Neural progenitor cell (in vitro differentiated cells): ENCODE measurements around the gene RET. TPM values are rescaled to one million over a fixed set of nuclear protein-coding genes. Genes with fewer than 3 reads are reported as not detected.

Experiments used
- DNase-seq: peaks from one replicate; pipeline ENCODE4 v3.0.0-alpha.2; 2016; ENCODE audit warnings: low spot score
- H2AFZ ChIP-seq: fragments of 200-600 bp; sonication (generic); replicated peaks from 2 replicates; pipeline ENCODE4 v1.6.1; 2016; ENCODE audit warnings: antibody characterized with exemption
- H3F3A ChIP-seq: fragments of 200-600 bp; sonication (generic); 2 replicates; pipeline ENCODE4 v1.6.1; 2016; ENCODE audit warnings: antibody characterized with exemption, low read depth
- H3K27ac ChIP-seq: fragments of 200-600 bp; sonication (generic); 2 replicates; pipeline ENCODE4 v1.5.1; 2016; ENCODE audit warnings: mild to moderate bottlenecking
- H3K27me3 ChIP-seq: fragments of 200-600 bp; sonication (generic); 2 replicates; pipeline ENCODE4 v1.6.1; 2016; ENCODE audit warnings: mild to moderate bottlenecking, moderate library complexity
- H3K36me3 ChIP-seq: fragments of 200-600 bp; sonication (generic); 2 replicates; pipeline ENCODE4 v1.5.1; 2016
- H3K4me1 ChIP-seq: fragments of 200-600 bp; sonication (generic); 2 replicates; pipeline ENCODE4 v1.6.1; 2016; ENCODE audit warnings: mixed run types
- H3K4me2 ChIP-seq: fragments of 200-600 bp; sonication (generic); 2 replicates; pipeline ENCODE4 v1.6.1; 2016
- H3K4me3 ChIP-seq: fragments of 200-600 bp; sonication (generic); 2 replicates; pipeline ENCODE4 v1.5.1; 2016
- H3K79me2 ChIP-seq: fragments of 200-600 bp; sonication (generic); 2 replicates; pipeline ENCODE4 v1.6.1; 2016; ENCODE audit warnings: low read depth
- H3K9ac ChIP-seq: fragments of 200-600 bp; sonication (generic); 2 replicates; pipeline ENCODE4 v1.6.1; 2016
- H3K9me3 ChIP-seq: fragments of 200-600 bp; sonication (generic); 2 replicates; pipeline ENCODE4 v1.5.1; 2016; ENCODE audit warnings: low read depth
- H4K20me1 ChIP-seq: fragments of 200-600 bp; sonication (generic); 2 replicates; pipeline ENCODE4 v1.6.1; 2016; ENCODE audit warnings: low read depth
- H3K27ac Mint-ChIP-seq: 3 replicates; pipeline ENCODE4 v1.8.0; 2021; ENCODE audit warnings: mixed read lengths
- H3K27me3 Mint-ChIP-seq: 2 replicates; pipeline ENCODE4 v1.8.0; 2022; ENCODE audit warnings: low read depth, mild to moderate bottlenecking, inconsistent platforms, moderate library complexity, mixed read lengths; ENCODE audit not compliant: insufficient read depth
- H3K36me3 Mint-ChIP-seq: 3 replicates; pipeline ENCODE4 v1.8.0; 2021; ENCODE audit warnings: mixed read lengths
- H3K4me1 Mint-ChIP-seq: 3 replicates; pipeline ENCODE4 v1.8.0; 2021; ENCODE audit warnings: mixed read lengths
- H3K4me3 Mint-ChIP-seq: 3 replicates; pipeline ENCODE4 v1.8.0; 2021; ENCODE audit warnings: mild to moderate bottlenecking, moderate library complexity, mixed read lengths
- H3K9me3 Mint-ChIP-seq: 3 replicates; pipeline ENCODE4 v1.8.0; 2020; ENCODE audit warnings: mixed read lengths
- EZH2 ChIP-seq: fragments of 200-600 bp; sonication (generic); IDR thresholded peaks from 2 replicates; pipeline ENCODE4 v1.6.1; 2017; ENCODE audit warnings: antibody characterized with exemption, mild to moderate bottlenecking, moderate library complexity
- EZH2phosphoT487 ChIP-seq: fragments of 200-600 bp; sonication (generic); IDR thresholded peaks from 2 replicates; pipeline ENCODE4 v1.6.1; 2017; ENCODE audit warnings: antibody characterized with exemption
- total RNA-seq: library from RNA; depleted of rRNA; stranded (reverse); fragments of >200 nt; gene quantifications from 2 replicates; pipeline ENCODE4 v1.2.3, GENCODE V29; 2015; ENCODE audit warnings: low replicate concordance
- TF ChIP-seq, protein P1 (sequence below): fragments of 200-600 bp; sonication (generic); IDR thresholded peaks from 2 replicates; pipeline ENCODE4 v1.5.1; 2017; ENCODE audit warnings: antibody characterized with exemption, mild to moderate bottlenecking

The RET gene
- total RNA-seq, 1 donor from 2014 or later, result 1.4 TPM

DNA sequence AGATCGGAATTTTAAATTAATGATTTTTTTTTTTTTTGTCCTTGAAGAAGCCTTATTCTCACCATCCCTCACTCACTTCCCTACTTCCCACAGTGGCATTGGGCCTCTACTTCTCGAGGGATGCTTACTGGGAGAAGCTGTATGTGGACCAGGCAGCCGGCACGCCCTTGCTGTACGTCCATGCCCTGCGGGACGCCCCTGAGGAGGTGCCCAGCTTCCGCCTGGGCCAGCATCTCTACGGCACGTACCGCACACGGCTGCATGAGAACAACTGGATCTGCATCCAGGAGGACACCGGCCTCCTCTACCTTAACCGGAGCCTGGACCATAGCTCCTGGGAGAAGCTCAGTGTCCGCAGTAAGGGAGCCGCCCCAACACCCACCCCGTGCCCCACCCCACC lies 23.5 kb downstream of the RET start:
- Histone ChIP-seq H3K27ac (no peak overlapping the region), H3F3A (no peaks in the 10 kb centered on the region), H3K79me2 (no peaks in the 10 kb centered on the region), H3K9me3 (no peaks in the 10 kb centered on the region), H3K4me3 (no peak overlapping the region), H2AFZ (no peak overlapping the region), H3K4me1 (no peaks in the 10 kb centered on the region), H3K36me3 (no peaks in the 10 kb centered on the region), H4K20me1 (no peaks in the 10 kb centered on the region), H3K9ac (no peak overlapping the region), H3K27me3 (peaks cover 24% of the 10 kb centered on the region), H3K4me2 (no peak overlapping the region)
- Mint-ChIP-seq H3K4me3 (no peak overlapping the region), H3K4me1 (no peaks in the 10 kb centered on the region), H3K9me3 (no peaks in the 10 kb centered on the region), H3K36me3 (no peaks in the 10 kb centered on the region), H3K27me3 (peaks cover 6% of the 10 kb centered on the region), H3K27ac (no peak overlapping the region)
- TF ChIP-seq, protein P1, sequence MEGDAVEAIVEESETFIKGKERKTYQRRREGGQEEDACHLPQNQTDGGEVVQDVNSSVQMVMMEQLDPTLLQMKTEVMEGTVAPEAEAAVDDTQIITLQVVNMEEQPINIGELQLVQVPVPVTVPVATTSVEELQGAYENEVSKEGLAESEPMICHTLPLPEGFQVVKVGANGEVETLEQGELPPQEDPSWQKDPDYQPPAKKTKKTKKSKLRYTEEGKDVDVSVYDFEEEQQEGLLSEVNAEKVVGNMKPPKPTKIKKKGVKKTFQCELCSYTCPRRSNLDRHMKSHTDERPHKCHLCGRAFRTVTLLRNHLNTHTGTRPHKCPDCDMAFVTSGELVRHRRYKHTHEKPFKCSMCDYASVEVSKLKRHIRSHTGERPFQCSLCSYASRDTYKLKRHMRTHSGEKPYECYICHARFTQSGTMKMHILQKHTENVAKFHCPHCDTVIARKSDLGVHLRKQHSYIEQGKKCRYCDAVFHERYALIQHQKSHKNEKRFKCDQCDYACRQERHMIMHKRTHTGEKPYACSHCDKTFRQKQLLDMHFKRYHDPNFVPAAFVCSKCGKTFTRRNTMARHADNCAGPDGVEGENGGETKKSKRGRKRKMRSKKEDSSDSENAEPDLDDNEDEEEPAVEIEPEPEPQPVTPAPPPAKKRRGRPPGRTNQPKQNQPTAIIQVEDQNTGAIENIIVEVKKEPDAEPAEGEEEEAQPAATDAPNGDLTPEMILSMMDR, result no peak
- TF ChIP-seq EZH2phosphoT487, result no peak
- TF ChIP-seq EZH2, result no peak
- no peak for DNase-seq

DNA sequence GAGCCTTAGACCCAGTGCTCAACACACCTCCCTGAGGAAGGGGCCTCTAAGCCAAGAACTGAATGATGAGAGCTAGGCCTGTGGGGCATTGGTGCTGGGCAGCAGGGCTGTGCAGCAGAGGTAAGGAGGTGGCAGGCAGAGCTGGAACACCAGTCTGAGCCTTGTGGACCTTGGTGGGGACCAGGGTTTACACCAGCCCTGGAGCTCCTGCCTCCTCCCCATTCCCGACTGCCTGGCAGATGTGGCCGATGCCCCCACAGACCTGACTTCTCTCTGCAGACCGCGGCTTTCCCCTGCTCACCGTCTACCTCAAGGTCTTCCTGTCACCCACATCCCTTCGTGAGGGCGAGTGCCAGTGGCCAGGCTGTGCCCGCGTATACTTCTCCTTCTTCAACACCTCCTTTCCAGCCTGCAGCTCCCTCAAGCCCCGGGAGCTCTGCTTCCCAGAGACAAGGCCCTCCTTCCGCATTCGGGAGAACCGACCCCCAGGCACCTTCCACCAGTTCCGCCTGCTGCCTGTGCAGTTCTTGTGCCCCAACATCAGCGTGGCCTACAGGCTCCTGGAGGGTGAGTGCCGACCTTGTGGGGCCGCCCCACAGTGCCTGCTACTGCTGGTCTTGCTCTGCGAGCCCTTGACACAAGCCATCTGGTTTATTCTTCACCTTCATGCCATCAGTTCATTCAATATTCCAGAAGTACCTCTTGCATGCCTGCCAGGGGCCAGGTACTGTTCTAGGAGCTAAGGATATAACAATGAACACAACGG lies 25.4 kb downstream of the RET start:
- H3F3A ChIP-seq, result no peaks in the 10 kb centered on the region
- H4K20me1 ChIP-seq, result no peaks in the 10 kb centered on the region
- H3K4me3 ChIP-seq, result no peak overlapping the region
- Mint-ChIP-seq H3K27me3 (peaks cover 6% of the 10 kb centered on the region), H3K27ac (no peak overlapping the region), H3K4me3 (no peak overlapping the region), H3K9me3 (no peaks in the 10 kb centered on the region), H3K4me1 (no peaks in the 10 kb centered on the region), H3K36me3 (no peaks in the 10 kb centered on the region)
- DNase-seq, result no peak
- H2AFZ ChIP-seq, result no peak overlapping the region
- TF ChIP-seq, protein P1, result no peak
- TF ChIP-seq EZH2phosphoT487 (no peak), EZH2 (no peak)
- H3K9ac ChIP-seq, result no peak overlapping the region
- H3K4me1 ChIP-seq, result no peaks in the 10 kb centered on the region
- no peaks in the 10 kb centered on the region for H3K9me3 ChIP-seq
- no peaks in the 10 kb centered on the region for H3K79me2 ChIP-seq
- no peaks in the 10 kb centered on the region for H3K36me3 ChIP-seq
- H3K27ac ChIP-seq, result no peak overlapping the region
- peaks cover 24% of the 10 kb centered on the region for H3K27me3 ChIP-seq
- no peak overlapping the region for H3K4me2 ChIP-seq

DNA sequence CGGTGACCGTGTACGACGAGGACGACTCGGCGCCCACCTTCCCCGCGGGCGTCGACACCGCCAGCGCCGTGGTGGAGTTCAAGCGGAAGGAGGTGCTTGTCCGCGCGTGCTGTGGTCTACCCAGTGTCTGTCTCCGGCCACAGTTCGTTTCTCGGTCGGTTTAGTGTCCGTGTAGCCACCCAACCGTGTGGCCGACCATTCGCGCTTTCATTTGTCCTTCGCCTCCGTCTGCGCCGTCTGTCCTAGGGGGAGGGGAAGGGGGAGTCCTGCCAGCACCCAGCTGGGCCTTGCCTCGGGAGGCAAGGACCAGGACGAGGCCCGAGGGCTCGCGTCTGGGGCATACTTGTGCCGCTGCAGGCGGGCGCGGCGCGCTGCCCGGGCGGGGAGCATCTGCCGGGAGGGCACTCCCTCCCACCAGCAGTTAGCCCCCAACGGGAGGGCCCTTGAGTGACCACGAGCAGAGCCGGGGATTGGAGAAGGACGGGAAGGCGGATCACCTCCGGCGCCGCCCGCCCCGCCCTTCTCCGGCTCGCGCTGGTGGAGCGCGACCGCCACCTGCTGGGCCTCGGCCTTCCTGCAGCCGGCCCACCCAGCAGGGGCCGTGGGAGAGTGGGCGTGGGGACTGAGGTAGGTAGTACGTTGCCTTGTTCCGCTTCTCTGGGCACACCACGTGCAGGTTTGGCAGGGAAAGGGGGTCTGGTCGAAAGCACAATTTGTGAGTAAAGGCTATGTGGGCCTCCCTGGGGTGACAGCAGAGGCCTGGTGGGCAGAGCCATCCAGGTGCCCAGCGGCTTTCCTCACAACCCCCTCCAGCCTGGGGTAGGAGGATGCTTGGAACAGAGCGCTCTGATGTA lies 28.5 kb downstream of the RET start:
- no peaks in the 10 kb centered on the region for H3K4me1 ChIP-seq
- TF ChIP-seq, protein P1, result peak; percentile 97
- peak; percentile 44 for TF ChIP-seq EZH2phosphoT487
- peak; percentile 49 for TF ChIP-seq EZH2
- no peak overlapping the region for H3K27ac ChIP-seq
- Mint-ChIP-seq H3K36me3 (no peaks in the 10 kb centered on the region), H3K27ac (no peak overlapping the region), H3K27me3 (peaks cover 6% of the 10 kb centered on the region), H3K9me3 (no peaks in the 10 kb centered on the region), H3K4me1 (no peaks in the 10 kb centered on the region), H3K4me3 (peak overlapping the region; percentile 82)
- H3K79me2 ChIP-seq, result no peaks in the 10 kb centered on the region
- H3K9me3 ChIP-seq, result no peaks in the 10 kb centered on the region
- no peaks in the 10 kb centered on the region for H3K36me3 ChIP-seq
- H3K9ac ChIP-seq, result no peak overlapping the region
- no peaks in the 10 kb centered on the region for H4K20me1 ChIP-seq
- peak overlapping the region; percentile 55 for H3K4me3 ChIP-seq
- peak; percentile 92 for DNase-seq
- no peaks in the 10 kb centered on the region for H3F3A ChIP-seq
- peak overlapping the region; percentile 85 for H3K4me2 ChIP-seq
- peak overlapping the region; percentile 88 for H2AFZ ChIP-seq
- H3K27me3 ChIP-seq, result peaks cover 24% of the 10 kb centered on the region
